Measurements from ENCODE around the gene RBP7. TPM values are rescaled to one million over a fixed set of nuclear protein-coding genes. Genes with fewer than 3 reads are reported as not detected.
A peak's percentile ranks its signal among the peaks of the same experiment; 100 is the strongest.

RBP7 gene
- total RNA-seq, 1 donor from 2014 or later: 1.0 TPM

- Histone ChIP-seq H2AFZ (ENCODE audit: low read depth, low read length) (no peak overlapping the region), H4K20me1 (ENCODE audit: insufficient read depth, low read length) (peaks cover 9% of the 10 kb centered on the region), H3K79me2 (ENCODE audit: insufficient read depth, low read length) (peaks cover 23% of the 10 kb centered on the region), H3K27me3 (ENCODE audit: insufficient read depth, low read length) (no peaks in the 10 kb centered on the region), H3K9me3 (ENCODE audit: insufficient read depth, low read depth, low read length) (no peaks in the 10 kb centered on the region), H3K27ac (ENCODE audit: low read depth, low read length) (no peak overlapping the region), H3K9ac (ENCODE audit: low read length) (no peak overlapping the region), H3K4me1 (ENCODE audit: insufficient read depth, low read length) (peaks cover 17% of the 10 kb centered on the region), H3K4me3 (ENCODE audit: insufficient read depth, low read depth, low read length) (no peak overlapping the region), H3K36me3 (ENCODE audit: insufficient read depth, low read length) (no peaks in the 10 kb centered on the region), H3K4me2 (ENCODE audit: low read length) (peak overlapping the region; percentile 34)
- Mint-ChIP-seq H3K27me3 (ENCODE audit: low read depth, unreplicated experiment) (no peaks in the 10 kb centered on the region), H3K9me3 (ENCODE audit: unreplicated experiment) (no peaks in the 10 kb centered on the region), H3K4me1 (ENCODE audit: low read depth, unreplicated experiment) (peaks cover 5% of the 10 kb centered on the region), H3K4me3 (ENCODE audit: unreplicated experiment) (no peak overlapping the region), H3K27ac (ENCODE audit: unreplicated experiment) (peak overlapping the region; percentile 58), H3K36me3 (ENCODE audit: low read depth, unreplicated experiment) (no peaks in the 10 kb centered on the region)
- DNase-seq (ENCODE audit: low read depth): peak; percentile 81
- TF ChIP-seq EZH2 (IDR thresholded peaks at IDR 0.05; ENCODE audit: insufficient read depth, low read length) (no peak), CTCF (IDR thresholded peaks at IDR 0.05; ENCODE audit: insufficient read depth, low read depth, low read length) (no peak)
- FAIRE-seq: peak; percentile 50
Observed at GRCh38 chr1:10031461-10031860, 34.4 kb downstream of the RBP7 start.

GRCh38 chr1:10032590-10033358 is 35.7 kb downstream of the RBP7 start, which contains the start of gene UBE4B:
UBE4B (plus strand) TSS chr1:10032958; CDS start chr1:10033671, 713 bp downstream.
- peak; percentile 89 for DNase-seq (ENCODE audit: low read depth)
- H3K9me3 Mint-ChIP-seq (ENCODE audit: unreplicated experiment): no peaks in the 10 kb centered on the region
- Histone ChIP-seq H3K27me3 (ENCODE audit: insufficient read depth, low read length) (no peaks in the 10 kb centered on the region), H2AFZ (ENCODE audit: low read depth, low read length) (peak within 1 kb of the TSS; percentile 82), H3K4me2 (ENCODE audit: low read length) (peak within 1 kb of the TSS; percentile 94), H3K4me1 (ENCODE audit: insufficient read depth, low read length) (peaks cover 17% of the 10 kb centered on the region), H3K9me3 (ENCODE audit: insufficient read depth, low read depth, low read length) (no peaks in the 10 kb centered on the region), H3K27ac (ENCODE audit: low read depth, low read length) (peak within 1 kb of the TSS; percentile 92), H3K9ac (ENCODE audit: low read length) (peak within 1 kb of the TSS; percentile 93), H3K4me3 (ENCODE audit: insufficient read depth, low read depth, low read length) (peak within 1 kb of the TSS; percentile 96), H3K36me3 (ENCODE audit: insufficient read depth, low read length) (no peaks in the 10 kb centered on the region), H3K79me2 (ENCODE audit: insufficient read depth, low read length) (peaks cover 36% of the 10 kb centered on the region), H4K20me1 (ENCODE audit: insufficient read depth, low read length) (peaks cover 16% of the 10 kb centered on the region)
- peaks cover under 1% of the 10 kb centered on the region for H3K36me3 Mint-ChIP-seq (ENCODE audit: low read depth, unreplicated experiment)
- H3K4me3 Mint-ChIP-seq (ENCODE audit: unreplicated experiment): peak within 1 kb of the TSS; percentile 97
- peaks cover 5% of the 10 kb centered on the region for H3K4me1 Mint-ChIP-seq (ENCODE audit: low read depth, unreplicated experiment)
- no peaks in the 10 kb centered on the region for H3K27me3 Mint-ChIP-seq (ENCODE audit: low read depth, unreplicated experiment)
- TF ChIP-seq EZH2 (IDR thresholded peaks at IDR 0.05; ENCODE audit: insufficient read depth, low read length) (no peak), CTCF (IDR thresholded peaks at IDR 0.05; ENCODE audit: insufficient read depth, low read depth, low read length) (peak; percentile 63)
- FAIRE-seq: no peak
- peak within 1 kb of the TSS; percentile 97 for H3K27ac Mint-ChIP-seq (ENCODE audit: unreplicated experiment)

All from astrocyte (in vitro differentiated cells and primary cell).